ENCODE results near the gene OPTN. TPM values are rescaled to one million over a fixed set of nuclear protein-coding genes. Genes with fewer than 3 reads are reported as not detected.

The OPTN gene
- polyA plus RNA-seq, 3 donors, result 1.4 to 3.7 (median 2.6) TPM

- peaks cover 13% of the 10 kb centered on the region for H3K4me1 Mint-ChIP-seq
- Histone ChIP-seq H3K27ac (ENCODE audit: low read depth in 1 of 2, low read length in 2 of 2) (no peak overlapping the region), H3K9me3 (replicated peaks in 1 of 2; ENCODE audit: control insufficient read depth in 1 of 2, insufficient read depth in 1 of 2, low read length in 2 of 2) (no peaks in the 10 kb centered on the region), H3K4me1 (ENCODE audit: control insufficient read depth in 1 of 2, insufficient read depth in 2 of 2, low read length in 2 of 2) (peaks cover 7 to 12% of the 10 kb centered on the region in 2 donors), H3K36me3 (replicated peaks in 1 of 2; ENCODE audit: control insufficient read depth in 1 of 2, insufficient read depth in 2 of 2, low read length in 2 of 2) (no peaks in the 10 kb centered on the region), H4K20me1 (ENCODE audit: insufficient read depth, low read length) (no peaks in the 10 kb centered on the region), H3K27me3 (ENCODE audit: control insufficient read depth in 2 of 2, insufficient read depth in 2 of 2, low read length in 2 of 2) (peaks cover 9 to 14% of the 10 kb centered on the region in 2 donors), H3K79me2 (ENCODE audit: insufficient read depth, low read length) (no peaks in the 10 kb centered on the region), H2AFZ (ENCODE audit: insufficient read depth, low read depth, low read length, poor library complexity, severe bottlenecking) (no peak overlapping the region), H3K9ac (ENCODE audit: insufficient read depth, low read length, poor library complexity, severe bottlenecking) (no peak overlapping the region), H3K4me3 (replicated peaks in 1 of 3; ENCODE audit: low read depth in 2 of 3, low read length in 3 of 3) (no peak overlapping the region), H3K4me2 (replicated peaks; ENCODE audit: extremely low read depth, low read length, poor library complexity, severe bottlenecking) (no peak overlapping the region)
- H3K4me3 Mint-ChIP-seq, result no peak overlapping the region
- no peak overlapping the region for H3K27ac Mint-ChIP-seq
- WGBS (ENCODE audit: insufficient coverage), result 92% methylated on average over 9 of the region's 14 CpGs
- TF ChIP-seq CTCF (IDR thresholded peaks at IDR 0.05), result no peak
- intact Hi-C loops (cut with micrococcal nuclease), result no loop called here
- H3K27me3 Mint-ChIP-seq (ENCODE audit: low read depth in 3 of 3), result peaks cover 11 to 22% (median 17%) of the 10 kb centered on the region in 3 donors
- H3K9me3 Mint-ChIP-seq, result peaks cover 0 to 2% (median 0%) of the 10 kb centered on the region in 7 donors
- DNase-seq, result no peak
- H3K36me3 Mint-ChIP-seq, result peaks cover 0 to 5% of the 10 kb centered on the region in 2 donors
Measured at GRCh38 chr10:13104697-13105096, 4.7 kb downstream of the OPTN start.

- no peak overlapping the region for H3K9ac ChIP-seq (ENCODE audit: insufficient read depth, low read length, poor library complexity, severe bottlenecking)
- H2AFZ ChIP-seq (ENCODE audit: insufficient read depth, low read depth, low read length, poor library complexity, severe bottlenecking), result no peak overlapping the region
- no peak overlapping the region for H3K4me2 ChIP-seq (replicated peaks; ENCODE audit: extremely low read depth, low read length, poor library complexity, severe bottlenecking)
- peaks cover 8 to 14% of the 10 kb centered on the region in 2 donors for H3K27me3 ChIP-seq (ENCODE audit: control insufficient read depth in 2 of 2, insufficient read depth in 2 of 2, low read length in 2 of 2)
- no peak overlapping the region for H3K4me3 ChIP-seq (replicated peaks in 1 of 3; ENCODE audit: low read depth in 2 of 3, low read length in 3 of 3)
- no peak for TF ChIP-seq CTCF (IDR thresholded peaks at IDR 0.05)
- no peaks in the 10 kb centered on the region for H3K36me3 ChIP-seq (replicated peaks in 1 of 2; ENCODE audit: control insufficient read depth in 1 of 2, insufficient read depth in 2 of 2, low read length in 2 of 2)
- Mint-ChIP-seq H3K36me3 (peaks cover 0 to 5% of the 10 kb centered on the region in 2 donors), H3K4me3 (no peak overlapping the region), H3K4me1 (peaks cover 12% of the 10 kb centered on the region), H3K9me3 (peaks cover 0 to 2% (median 0%) of the 10 kb centered on the region in 7 donors), H3K27me3 (ENCODE audit: low read depth in 3 of 3) (peaks cover 10 to 19% (median 19%) of the 10 kb centered on the region in 3 donors), H3K27ac (no peak overlapping the region)
- H3K9me3 ChIP-seq (replicated peaks in 1 of 2; ENCODE audit: control insufficient read depth in 1 of 2, insufficient read depth in 1 of 2, low read length in 2 of 2), result no peaks in the 10 kb centered on the region
- no peaks in the 10 kb centered on the region for H4K20me1 ChIP-seq (ENCODE audit: insufficient read depth, low read length)
- H3K79me2 ChIP-seq (ENCODE audit: insufficient read depth, low read length), result no peaks in the 10 kb centered on the region
- WGBS (ENCODE audit: insufficient coverage), result 100% methylated on average over 1 of the region's 4 CpGs
- H3K27ac ChIP-seq (ENCODE audit: low read depth in 1 of 2, low read length in 2 of 2), result no peak overlapping the region
- DNase-seq, result no peak
- intact Hi-C loops (cut with micrococcal nuclease), result no loop called here
- peaks cover 7 to 9% of the 10 kb centered on the region in 2 donors for H3K4me1 ChIP-seq (ENCODE audit: control insufficient read depth in 1 of 2, insufficient read depth in 2 of 2, low read length in 2 of 2)
Measured at GRCh38 chr10:13105184-13105583, 5.2 kb downstream of the OPTN start.
